Measurements from ENCODE around the gene RFPL3. TPM values are rescaled to one million over a fixed set of nuclear protein-coding genes. Genes with fewer than 3 reads are reported as not detected.

RFPL3 gene
- total and polyA plus RNA-seq, 2 experiments from 2014 or later, result not detected

DNA sequence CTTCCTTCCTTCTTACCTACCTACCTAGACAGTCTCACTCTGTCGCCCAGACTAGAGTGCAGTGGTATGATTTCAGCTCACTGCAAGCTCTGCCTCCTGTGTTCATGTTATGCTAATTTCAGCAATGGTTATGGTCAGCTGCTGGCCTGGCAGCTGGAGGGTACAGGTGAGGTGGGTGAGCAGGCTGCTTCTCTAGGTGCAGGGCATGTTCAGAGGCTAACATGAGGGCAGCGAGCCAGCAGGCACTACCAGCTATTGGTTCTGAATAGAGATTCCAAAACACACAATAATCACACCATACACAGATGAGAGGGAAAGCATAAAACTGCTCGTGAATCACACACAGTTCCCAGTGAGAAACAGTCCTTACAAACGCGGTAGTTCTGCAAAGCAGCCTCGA lies 48.7 kb upstream of the RFPL3 start (continued):
- TF ChIP-seq ZNF462 (CRISPR knock-in tag; IDR thresholded peaks at IDR 0.05) (no peak), CREB1 (CRISPR knock-in tag; IDR thresholded peaks at IDR 0.05; ENCODE audit: low read depth) (no peak), POLR2AphosphoS5 (IDR thresholded peaks at IDR 0.05; ENCODE audit: low read depth) (no peak), ETS1 (IDR thresholded peaks at IDR 0.05) (no peak)

DNA sequence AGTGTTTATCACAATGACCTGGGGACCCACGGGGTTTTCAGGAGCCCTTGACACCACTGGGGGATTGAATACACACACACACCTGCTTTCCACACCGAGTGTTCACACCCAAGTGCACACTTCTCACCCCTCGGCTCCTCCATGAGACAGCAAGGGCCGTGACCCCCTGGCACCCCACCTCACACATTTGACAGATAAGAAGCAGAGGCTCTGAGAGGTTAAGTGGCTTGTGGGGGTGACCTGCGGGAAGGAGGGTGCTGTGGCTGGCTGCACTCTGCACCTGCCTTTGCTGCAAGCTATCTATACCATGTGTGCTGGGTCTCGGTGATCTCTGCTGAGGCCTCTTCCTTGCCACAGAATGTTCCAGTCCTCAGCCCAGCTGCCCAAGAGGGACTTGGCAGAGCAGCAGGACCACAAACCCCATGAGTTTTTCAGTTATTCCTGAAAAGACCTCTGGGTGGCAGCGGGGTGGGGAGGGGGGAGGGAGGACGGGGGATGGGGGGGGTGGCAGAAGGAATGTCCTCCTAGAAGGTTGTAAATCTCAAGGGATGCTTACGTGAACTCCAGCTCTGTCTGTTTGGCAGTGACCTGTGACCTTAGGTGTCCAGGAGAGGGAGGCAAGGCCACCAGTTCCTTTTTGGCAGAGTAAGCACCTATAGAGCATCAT lies 47.9 kb upstream of the RFPL3 start:
- peak; percentile 38; the same call in 2 of the 3 replicates for ATAC-seq
- Histone ChIP-seq H3K4me2 (no peak overlapping the region), H3F3A (replicated peaks; ENCODE audit: low read depth) (no peaks in the 10 kb centered on the region), H3K4me3 (no peak overlapping the region), H3K27ac (ENCODE audit: low read depth) (no peak overlapping the region), H3K27me3 (ENCODE audit: insufficient read depth) (no peaks in the 10 kb centered on the region), H4K20me1 (replicated peaks; ENCODE audit: insufficient read depth) (no peaks in the 10 kb centered on the region), H3K36me3 (ENCODE audit: insufficient read depth) (no peaks in the 10 kb centered on the region), H2AFZ (no peak overlapping the region), H3K4me1 (ENCODE audit: insufficient read depth) (no peaks in the 10 kb centered on the region), H3K9me2 (ENCODE audit: insufficient read depth) (no peaks in the 10 kb centered on the region), H3K79me2 (replicated peaks; ENCODE audit: insufficient read depth) (no peaks in the 10 kb centered on the region)
- Mint-ChIP-seq H3K4me3 (no peak overlapping the region), H3K9me3 (no peaks in the 10 kb centered on the region), H3K36me3 (ENCODE audit: low read depth) (no peaks in the 10 kb centered on the region), H3K27me3 (ENCODE audit: insufficient read depth, low read depth, poor library complexity) (peaks cover 6% of the 10 kb centered on the region), H3K4me1 (peaks cover 4% of the 10 kb centered on the region), H3K27ac (no peak overlapping the region)
- DNase-seq (ENCODE audit: low spot score), result peak; percentile 35
- TF ChIP-seq NANOG (IDR thresholded peaks at IDR 0.05; ENCODE audit: borderline replicate concordance) (no peak), ZNF114 (CRISPR knock-in tag; IDR thresholded peaks at IDR 0.05) (no peak), JUNB (IDR thresholded peaks at IDR 0.05; ENCODE audit: unreplicated experiment) (no peak), ZNF331 (CRISPR knock-in tag; IDR thresholded peaks at IDR 0.05; ENCODE audit: low read depth) (no peak), EZH2 (IDR thresholded peaks at IDR 0.05; ENCODE audit: low read depth, unreplicated experiment) (no peak), CREB1 (CRISPR knock-in tag; IDR thresholded peaks at IDR 0.05; ENCODE audit: low read depth) (no peak), REST (IDR thresholded peaks at IDR 0.05; ENCODE audit: unreplicated experiment) (no peak), STAT1 (IDR thresholded peaks at IDR 0.05; ENCODE audit: unreplicated experiment) (no peak), POLR2AphosphoS5 (IDR thresholded peaks at IDR 0.05; ENCODE audit: low read depth) (no peak)
- TF ChIP-seq, protein P1, sequence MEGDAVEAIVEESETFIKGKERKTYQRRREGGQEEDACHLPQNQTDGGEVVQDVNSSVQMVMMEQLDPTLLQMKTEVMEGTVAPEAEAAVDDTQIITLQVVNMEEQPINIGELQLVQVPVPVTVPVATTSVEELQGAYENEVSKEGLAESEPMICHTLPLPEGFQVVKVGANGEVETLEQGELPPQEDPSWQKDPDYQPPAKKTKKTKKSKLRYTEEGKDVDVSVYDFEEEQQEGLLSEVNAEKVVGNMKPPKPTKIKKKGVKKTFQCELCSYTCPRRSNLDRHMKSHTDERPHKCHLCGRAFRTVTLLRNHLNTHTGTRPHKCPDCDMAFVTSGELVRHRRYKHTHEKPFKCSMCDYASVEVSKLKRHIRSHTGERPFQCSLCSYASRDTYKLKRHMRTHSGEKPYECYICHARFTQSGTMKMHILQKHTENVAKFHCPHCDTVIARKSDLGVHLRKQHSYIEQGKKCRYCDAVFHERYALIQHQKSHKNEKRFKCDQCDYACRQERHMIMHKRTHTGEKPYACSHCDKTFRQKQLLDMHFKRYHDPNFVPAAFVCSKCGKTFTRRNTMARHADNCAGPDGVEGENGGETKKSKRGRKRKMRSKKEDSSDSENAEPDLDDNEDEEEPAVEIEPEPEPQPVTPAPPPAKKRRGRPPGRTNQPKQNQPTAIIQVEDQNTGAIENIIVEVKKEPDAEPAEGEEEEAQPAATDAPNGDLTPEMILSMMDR (conservative IDR thresholded peaks at IDR 0.05; ENCODE audit: low read depth in 2 of 2), result no peak

Data from GM23338 (cell line).